GM18505 (cell line): ENCODE results near the gene NR4A2.
"Not testable (repeated sequence)": the region's sequence is repeated elsewhere in the genome, so short reads cannot be mapped to it uniquely, and the experiment has no call there.

Experiments used
- ATAC-seq: cut with Tn5 transposase; IDR thresholded peaks from one replicate; pipeline ENCODE4 v1.9.1; 2021; ENCODE audit not compliant: unreplicated experiment
- POLR2A ChIP-seq: IDR thresholded peaks from 4 replicates; pipeline ENCODE4 v1.6.1; 2011; ENCODE audit warnings: borderline replicate concordance; ENCODE audit not compliant: insufficient read depth, insufficient read length; ENCODE audit errors: extremely low read depth

Gene NR4A2

GRCh38 chr2:156322051-156322685, 10.4 kb downstream of the NR4A2 start:
- no peak for TF ChIP-seq POLR2A
- ATAC-seq = peak; percentile 61

GRCh38 chr2:156321243-156321904, 11.1 kb downstream of the NR4A2 start:
- no peak for TF ChIP-seq POLR2A
- ATAC-seq = no peak

DNA sequence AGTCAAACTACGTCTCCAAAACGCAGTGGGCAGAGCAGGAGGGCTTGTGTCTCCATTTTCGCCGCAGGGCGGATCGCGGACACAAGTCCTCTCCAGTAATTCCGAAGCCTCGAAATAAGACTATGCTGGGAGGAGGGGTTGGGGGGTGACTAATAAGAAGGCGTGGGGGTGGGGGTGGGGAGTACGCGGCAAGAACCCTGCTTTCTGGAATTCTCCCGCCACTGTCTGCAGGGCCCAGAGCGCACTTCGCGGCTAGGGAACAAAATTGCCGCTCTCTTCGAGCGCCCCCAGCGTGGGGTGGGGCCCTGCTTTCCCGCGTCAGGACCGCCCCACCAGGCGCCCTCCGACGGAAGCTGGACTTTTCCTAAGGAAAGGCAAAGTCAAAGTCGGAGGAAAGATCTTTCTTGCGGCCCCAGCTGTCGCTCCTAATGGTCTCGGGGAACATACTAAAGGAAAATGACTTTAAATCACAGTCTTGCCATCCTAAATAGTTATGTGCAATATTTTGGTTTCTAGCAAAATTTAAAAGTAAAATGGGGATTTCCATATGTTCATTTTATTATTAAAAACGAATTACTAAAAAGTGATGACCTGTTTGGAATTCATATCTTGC, 11.9 kb downstream of the NR4A2 start:
- no peak for ATAC-seq
- TF ChIP-seq POLR2A = no peak

DNA sequence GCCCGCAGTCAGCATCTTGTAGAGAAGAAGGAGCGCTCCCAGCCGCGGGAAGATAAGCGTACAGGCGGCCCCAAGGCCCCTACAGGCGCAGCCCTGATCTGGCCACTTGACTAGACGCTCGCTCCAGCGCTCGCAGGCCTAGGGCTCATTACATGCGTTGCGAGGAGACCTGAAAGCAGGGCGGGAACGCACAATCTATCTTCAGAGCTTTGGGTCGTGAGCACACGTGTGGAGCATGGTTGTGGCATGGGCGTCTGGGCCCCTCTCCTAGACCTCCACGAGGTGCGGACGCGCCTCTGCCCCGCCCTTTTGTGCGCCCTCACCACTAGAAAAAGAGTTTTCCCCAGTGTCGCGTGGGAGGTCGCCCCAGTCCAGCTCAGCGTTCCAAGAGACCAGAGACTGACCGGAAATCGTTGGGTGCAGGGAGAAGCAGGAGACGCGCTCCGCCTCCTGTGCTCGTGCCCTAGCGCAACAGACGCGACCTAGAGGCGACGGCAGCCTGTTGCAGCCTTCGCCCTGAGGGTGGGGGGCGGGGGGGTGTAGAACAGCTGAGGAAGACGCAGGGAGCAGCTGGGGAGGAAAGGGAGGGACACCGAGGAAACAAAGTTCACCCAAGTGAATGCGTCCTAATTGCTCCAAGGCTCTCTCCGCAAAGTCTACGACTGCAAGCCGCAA, 12.6 kb downstream of the NR4A2 start:
- no peak for ATAC-seq
- TF ChIP-seq POLR2A = no peak

DNA sequence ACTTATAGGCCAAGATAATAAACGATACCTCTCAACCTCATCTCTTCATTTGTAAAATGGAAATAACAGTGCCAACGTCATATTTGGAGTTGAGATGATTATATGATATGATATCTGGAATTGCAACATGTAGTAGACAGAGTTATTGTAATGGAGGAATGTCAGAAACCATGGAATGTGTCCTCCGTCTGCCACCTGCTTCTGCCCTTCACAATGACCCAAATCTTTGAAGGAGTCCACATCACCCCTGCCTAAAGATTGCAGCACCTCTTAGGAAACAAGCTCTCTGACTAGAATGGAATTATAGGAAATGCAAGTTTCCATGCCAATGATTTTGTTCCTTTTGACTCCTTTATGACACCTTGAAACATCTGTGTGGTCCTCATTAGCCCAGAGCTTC, 14.9 kb downstream of the NR4A2 start:
- no peak for ATAC-seq
- no peak for TF ChIP-seq POLR2A

- no peak for ATAC-seq
- TF ChIP-seq POLR2A = no peak
Observed at GRCh38 chr2:156311976-156312375, 20.5 kb downstream of the NR4A2 start.

DNA sequence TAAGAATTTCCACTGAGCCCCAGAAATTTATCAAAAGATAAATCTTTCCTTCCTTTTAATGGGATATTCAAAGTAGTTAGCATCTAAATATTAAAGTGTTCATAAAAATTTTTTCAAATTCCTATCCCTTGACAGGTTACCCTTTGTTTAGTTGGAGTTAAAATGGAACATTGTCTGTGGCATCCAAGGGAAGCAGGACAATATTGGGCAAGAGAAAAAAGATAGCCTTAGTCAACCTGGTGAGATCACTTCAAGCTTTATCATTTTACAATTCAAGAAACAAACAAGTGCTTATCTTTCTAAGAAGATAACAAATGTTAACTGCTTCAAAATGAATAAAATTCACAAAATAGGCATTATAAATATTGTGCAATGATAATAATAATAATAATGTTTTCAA, 21.7 kb downstream of the NR4A2 start:
- TF ChIP-seq POLR2A = no peak
- ATAC-seq = no peak

GRCh38 chr2:156309917-156310316, 22.6 kb downstream of the NR4A2 start:
- TF ChIP-seq POLR2A = no peak
- no peak for ATAC-seq

DNA sequence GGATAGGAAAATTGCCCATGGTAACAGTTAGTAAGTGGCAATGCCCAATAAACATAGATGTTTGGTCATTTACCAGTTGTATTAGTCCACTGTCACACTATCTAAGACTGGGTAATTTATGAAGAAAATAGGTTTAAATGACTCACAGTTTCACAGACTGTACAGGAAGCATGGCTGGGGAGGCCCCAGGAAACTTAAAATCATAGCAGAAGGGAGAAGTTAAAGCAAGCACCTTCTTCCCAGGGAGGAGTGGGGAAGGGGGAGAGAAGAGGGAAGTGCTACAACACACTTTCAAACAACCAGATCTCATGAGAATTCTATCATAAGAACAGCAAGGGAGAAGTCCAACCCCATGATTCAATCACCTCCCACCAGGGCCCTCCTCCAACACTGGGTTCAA, 23.4 kb downstream of the NR4A2 start:
- ATAC-seq = peak; percentile 80
- TF ChIP-seq POLR2A = no peak

DNA sequence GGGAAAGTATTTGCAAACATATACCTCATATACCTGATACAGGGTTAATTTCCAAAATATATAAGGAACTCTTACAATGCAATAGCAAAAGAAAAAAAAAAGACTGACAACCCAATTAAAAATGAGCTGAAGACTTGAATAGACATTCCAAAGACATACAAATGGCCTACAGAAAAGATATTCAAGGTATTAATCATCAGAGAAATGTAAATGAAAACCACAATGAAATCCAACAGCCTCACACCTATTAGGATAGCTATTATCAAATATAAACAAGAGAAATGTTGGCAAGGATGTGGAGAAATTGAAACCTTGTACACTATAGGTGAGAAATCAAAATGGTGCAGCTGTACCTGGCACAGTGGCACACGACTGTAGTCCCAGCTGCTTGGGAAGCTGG, 25.7 kb downstream of the NR4A2 start:
- ATAC-seq = no peak
- TF ChIP-seq POLR2A = no peak

DNA sequence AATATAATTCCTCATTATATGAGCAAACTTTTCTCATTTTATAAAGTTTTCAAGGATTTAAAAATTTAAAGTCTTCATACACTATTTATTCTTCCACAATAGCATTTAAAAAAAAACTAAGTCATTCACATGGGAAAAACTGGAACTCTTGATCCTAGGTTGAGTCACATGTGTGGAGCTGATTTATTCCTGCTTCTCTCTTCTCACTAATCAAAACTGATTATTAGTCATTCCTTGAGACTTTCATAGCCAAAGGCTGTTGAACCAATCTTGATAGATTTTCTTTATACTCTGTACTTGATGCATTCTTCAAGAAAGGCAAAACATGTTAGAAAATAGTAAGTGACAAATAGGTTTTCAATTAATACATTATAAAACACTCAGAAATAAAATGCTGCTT, 27.4 kb downstream of the NR4A2 start:
- TF ChIP-seq POLR2A = no peak
- no peak for ATAC-seq

GRCh38 chr2:156300337-156300736, 32.2 kb downstream of the NR4A2 start:
- no peak for ATAC-seq
- no peak for TF ChIP-seq POLR2A

DNA sequence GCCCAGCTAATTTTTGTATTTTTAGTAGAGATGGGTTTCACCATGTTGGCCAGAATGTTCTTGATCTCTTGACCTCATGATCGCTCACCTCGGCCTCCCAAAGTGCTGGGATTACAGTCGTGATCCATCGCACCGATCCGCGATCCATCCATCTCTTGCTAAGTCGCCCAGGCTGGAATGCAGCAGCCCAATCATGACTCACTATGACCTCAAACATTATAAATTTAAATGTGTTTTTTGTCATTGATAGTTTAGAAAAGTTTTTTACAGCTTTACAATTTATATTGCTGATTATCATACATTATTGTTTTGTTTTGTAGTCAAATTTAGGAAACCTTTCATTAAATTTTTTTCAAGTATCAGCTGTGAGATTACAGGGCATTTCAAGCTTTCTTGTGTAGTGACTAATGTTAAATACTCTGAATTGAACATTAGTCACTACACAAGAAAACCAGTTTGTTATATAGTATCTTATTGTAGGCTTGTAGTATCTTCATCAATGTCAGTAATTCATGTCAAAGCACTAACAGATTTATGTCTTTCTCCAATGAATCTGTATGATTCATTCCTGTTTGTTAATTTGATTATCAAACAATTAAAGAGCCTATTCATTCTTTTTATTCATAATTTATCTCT, 37.5 kb downstream of the NR4A2 start:
- no peak for ATAC-seq
- TF ChIP-seq POLR2A = no peak

DNA sequence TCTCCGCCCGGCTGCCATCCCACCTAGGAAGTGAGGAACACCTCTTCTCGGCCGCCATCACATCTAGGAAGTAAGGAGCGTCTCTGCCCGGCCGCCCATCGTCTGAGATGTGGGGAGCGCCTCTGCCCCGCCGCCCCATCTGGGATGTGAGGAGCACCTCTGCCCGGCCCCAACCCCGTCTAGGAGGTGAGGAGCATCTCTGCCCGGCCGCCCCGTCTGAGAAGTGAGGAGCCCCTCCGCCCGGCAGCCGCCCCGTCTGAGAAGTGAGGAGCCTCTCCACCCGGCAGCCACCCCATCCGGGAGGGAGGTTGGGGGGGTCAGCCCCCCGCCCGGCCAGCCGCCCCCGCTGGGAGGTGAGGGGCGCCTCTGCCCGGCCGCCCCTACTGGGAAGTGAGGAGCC, 39.1 kb downstream of the NR4A2 start:
- not testable (repeated sequence) for ATAC-seq
